Kidney glomerular epithelial cell (primary cell): ENCODE data around the gene PALM3.

Experiments
- DNase-seq: peaks from one replicate; lab custom pipeline; 2025; lab: John Stamatoyannopoulos, UW

PALM3 gene

DNA sequence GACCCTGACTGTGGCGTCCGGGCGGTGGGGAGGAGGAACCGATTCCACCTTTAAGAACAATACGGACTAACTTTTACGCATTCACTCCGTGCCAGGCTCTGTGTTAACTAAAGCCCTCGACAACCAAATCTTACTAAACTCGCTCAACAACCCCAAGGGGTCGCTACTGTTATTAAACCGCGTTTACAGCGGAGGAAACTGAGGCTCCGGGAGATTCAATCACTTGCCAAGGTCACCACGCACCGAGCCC, 27.5 kb upstream of the PALM3 start:
- DNase-seq: no peak

DNA sequence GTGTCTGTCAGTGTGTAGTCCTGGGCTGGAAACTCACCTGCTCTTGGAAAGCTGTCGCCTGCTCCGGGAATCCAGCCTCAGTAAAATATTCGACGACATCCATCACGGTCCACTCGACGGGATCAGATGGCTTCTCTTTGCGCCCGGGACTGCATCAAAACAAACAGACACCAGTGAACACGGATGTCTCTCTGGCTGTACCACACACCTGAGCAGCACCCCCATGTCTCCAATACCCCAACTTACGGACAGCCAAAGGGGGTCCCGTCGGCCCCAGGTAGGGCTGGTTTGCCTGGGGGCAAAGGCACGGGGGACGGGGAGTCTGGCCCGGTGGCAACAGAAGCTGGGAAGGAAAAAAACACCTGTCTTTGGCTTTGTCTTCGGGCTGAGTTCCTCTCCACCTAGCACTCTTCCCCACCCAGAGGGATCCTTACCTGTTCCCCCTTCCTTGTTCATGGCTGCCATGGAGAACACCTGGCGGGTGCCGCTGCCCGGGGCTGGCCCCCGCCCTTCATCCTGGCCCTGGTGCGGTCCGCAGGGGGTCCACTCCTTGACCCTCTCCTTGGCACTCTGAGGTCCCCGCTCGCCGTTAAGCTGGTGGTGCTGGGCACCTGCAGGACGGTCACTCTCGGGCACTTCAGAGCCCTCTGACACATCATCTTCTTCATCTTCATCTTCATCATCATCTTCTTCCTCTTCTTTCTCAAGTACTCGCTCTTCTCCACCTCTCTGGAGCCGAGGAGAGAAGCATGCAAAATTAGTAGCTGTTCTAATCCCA, 26.9 kb upstream of the PALM3 start:
- no peak for DNase-seq

DNA sequence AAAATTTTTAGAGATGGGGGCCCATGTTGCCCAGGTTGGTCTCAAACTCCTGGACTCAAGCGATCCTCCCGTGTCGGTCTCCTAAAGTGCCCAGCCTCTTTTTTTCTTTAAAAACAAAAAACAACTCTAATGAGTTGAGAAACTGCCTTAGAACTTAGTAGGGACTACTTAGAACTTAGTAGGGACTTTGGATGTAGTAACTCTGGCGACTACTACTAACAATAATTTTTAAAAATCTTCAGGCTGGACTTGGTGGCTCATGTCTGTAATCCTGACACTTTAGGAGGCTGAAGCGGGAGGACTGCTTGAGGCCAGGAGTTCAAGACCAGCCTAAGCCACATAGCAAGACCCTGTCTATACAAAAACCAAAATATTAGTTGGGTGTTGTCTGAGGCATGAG, 24.2 kb upstream of the PALM3 start:
- DNase-seq: no peak

DNA sequence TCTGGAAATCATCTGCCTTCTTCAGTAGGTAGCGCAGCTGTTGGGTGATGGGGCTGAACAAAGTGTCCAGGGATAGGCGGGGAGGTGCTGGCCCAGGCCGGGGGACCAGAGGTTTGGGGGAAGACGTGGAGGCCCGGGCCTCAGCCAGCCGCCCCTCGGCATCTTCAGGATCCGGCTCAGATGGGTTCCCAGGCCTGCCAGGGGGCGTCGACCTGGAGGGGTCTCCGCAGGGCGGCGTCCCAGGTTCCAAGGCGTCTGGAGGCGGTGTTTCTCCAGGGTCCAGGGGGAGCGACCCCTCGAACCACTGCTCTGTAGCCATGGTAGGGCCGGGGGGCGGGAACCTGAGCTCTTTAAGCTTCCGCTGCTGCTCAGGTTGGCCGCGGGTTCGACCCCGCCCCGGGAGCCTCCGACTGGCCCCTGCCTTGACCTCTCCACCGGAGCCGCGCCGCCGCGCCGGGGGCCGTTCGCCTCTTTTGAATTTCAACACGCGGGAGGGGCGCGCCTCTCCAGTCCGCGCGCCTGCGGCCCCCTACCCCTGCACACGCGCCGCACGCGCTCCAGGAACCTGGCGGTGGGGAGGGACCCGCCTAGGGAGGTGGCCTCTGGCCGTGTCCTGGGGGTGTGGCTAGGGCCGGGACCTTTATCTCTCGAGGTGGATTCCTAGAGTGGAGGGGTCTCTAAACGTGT, 23.6 kb upstream of the PALM3 start, which contains the start of gene C19orf67:
TSS of gene C19orf67 (minus strand) at position 475 of the 687 bp plus-strand sequence. CDS start at position 319, 156 bp downstream.
- no peak for DNase-seq

DNA sequence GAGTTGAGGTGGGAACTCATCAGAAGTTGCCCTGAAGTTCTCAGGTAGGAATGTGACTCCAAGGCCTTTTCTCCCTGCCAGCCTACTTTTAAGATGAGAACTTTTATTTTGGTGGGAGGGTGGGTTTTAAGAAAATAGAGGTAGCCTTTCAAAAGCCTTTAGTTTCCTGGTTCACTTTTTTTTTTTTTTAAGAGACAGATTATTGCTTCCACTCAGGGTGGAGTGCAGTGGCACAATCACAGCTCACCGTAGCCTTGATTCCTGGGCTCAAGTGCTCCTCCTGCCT, 20.7 kb upstream of the PALM3 start:
- no peak for DNase-seq

DNA sequence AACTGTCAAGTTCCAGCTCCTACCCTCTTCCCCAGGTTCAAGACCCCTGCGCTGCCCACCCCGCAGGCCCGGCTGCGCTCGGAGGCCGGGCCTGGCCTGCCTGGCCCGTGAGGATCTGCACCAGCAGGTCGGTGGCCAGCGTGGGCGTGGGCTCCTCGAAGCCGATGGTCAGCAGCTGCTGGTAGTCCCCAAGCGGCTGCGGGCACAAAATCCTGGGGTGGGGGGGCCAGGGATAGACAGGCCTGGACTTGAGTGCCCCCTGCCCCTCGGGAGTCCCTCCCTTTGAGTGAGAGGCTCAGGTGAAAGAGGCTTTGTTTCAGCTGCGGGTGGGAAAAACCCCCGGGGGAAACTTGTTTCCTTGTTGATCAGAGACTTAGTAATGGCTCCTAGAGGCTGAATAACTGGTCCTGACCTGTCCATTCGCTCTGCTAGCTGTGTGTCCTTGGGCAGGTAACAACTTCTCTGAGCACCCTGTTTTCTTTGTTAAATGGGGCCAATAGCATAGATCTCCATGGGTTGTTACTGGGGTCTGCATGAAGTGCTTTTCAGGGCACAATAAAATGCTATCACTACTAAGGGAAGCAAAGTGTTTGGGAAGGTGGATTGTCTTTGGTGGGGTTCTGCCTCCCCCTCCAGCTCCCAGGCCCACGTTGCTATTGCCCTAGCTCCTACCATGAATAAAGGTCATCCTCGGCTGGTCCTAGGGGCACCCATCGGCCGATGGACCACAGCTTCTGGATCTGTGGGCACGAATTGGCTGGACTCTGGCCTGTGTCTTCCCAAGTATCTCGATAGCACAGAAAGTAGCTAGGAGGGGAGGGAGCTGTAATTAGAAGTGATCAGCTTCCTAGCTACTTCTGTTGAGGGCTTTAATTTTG, 20.2 kb upstream of the PALM3 start:
- no peak for DNase-seq

DNA sequence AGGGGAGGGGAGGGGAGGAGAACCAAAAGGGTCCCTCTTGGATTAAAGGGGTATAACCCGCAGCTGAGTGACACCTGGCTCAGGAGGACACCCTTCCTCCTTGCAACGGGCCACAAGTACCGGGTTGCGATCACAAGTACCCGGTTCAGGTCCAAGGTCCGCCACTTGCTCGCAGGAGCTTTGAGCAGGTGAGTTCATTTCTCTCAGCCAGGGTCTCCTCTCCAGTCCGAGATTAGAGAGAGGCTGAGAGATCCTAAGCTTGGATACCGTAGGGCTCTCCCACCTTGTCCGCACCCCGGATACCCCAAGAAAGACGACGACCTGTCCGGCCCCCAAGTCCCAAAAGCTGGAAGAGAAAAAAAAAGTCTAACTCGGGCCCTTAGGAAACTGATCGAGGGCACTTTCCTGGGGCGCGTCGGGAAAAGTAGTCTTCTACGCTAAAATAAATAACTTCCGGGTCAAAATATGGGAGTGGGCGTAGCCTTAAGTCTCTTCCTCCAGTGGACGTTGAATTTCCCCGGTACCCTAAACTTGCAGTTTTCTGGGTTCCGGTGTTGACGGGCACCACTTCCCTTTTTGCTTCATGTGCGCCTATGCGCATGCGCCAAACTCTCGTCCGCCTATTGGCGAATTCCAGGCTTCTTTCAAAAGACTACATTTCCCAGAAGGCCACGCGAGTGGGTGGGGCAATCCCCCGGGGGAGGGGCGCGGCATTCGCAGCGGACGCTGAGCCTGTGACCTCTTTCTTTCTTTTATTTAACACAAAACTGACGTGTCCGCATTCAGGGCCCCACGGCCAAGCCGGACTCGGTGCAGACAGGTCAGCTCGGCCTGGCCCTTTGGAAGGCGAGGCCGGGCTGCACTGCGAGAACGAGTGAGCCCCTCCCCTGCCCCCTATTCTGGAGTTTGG, 19.3 kb upstream of the PALM3 start:
- peak; percentile 100 for DNase-seq

DNA sequence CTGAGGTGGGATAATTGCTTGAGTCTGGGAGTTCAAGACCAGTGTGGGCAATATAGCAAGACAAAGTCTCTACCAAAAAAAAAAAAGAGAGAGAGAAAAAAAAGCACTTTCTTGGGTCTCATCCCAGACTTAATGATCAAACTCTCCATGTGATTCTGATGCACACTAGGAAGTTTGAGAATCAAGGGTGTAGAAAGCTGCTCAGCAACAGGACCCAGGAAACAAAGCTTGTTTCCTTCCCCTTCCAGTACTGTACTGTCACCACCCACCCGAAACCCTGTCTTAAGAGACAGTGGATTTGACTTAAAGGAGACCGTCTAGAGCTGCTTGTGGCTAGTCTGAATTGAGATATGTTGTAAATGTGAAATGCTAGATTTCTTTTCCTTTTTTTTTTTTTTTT, 16.5 kb upstream of the PALM3 start:
- DNase-seq: no peak

DNA sequence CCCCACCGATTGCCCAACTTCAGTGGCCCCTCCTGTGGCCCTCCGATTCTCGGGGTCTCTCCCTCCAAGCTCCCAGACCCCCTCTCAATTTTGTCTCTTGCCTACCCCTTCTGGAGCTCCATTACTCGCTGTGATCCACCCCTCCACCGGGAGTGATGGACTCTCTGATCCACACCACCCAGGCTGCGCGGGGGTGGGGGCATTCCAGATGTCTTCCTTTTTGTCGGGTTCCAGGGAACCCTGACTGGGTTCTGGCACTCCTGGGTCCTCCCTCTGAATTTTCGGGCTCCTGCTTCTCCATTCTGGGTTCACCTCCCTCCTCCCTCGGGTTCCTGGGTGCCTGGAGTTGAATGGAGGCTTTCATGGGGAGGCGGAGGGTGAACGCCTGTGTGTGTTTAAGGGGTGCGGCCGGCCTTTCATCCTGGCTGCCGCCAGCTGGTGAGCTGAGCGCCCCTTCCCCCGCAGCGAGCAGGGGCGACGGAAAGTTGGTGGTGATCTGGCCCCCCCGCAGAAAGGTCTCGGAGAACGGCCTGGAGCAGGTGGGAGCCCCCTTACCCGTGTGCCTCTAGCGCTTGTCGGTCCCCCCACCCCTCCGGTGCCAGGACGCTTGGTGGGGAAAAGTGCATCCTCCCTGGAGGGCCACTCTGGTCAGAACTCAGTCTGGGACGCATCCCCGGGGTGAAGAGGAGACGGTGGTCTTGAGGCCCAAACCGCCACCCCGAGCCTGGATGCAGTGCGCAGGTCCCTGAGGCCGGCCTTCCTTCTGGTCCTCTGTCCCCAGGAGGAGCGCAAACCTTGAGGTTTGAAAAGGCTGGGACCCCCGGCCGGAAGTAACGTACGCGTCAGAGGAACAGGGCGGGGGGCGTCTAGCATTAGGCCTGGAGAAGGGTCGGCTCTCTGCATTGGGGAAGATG, 12.3 kb upstream of the PALM3 start:
- no peak for DNase-seq

DNA sequence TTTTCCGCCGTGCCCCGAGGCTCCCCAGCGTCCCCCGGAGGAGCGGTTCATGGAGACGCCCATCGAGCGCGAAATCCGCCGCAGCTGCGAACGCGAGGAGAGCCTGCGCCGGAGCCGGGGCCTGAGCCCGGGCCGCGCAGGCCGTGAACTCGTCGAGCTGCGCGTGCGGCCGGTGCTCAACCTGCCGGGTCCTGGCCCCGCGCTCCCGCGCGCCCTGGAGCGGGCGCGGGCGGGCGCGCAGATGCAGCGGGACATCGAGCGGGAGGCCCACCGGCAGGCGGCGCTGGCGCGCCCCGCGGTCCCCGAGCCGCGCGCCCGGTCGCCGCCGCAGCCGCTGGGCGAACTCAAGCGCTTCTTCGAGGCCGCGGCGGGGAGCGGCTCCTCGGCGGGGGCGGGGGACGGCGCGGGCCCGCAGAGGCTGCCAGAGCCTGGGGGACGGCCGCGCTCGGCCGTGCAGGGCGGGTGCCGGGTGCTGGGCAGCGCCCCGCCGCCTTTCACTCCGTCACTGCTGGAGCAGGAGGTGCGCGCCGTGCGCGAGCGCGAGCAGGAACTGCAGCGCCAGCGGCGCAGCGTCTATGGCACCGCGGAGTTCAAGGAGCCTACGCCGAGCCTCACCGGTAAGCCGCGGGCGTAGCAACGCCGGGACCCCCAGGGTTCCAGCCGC, 11.5 kb upstream of the PALM3 start:
- peak; percentile 49 for DNase-seq

DNA sequence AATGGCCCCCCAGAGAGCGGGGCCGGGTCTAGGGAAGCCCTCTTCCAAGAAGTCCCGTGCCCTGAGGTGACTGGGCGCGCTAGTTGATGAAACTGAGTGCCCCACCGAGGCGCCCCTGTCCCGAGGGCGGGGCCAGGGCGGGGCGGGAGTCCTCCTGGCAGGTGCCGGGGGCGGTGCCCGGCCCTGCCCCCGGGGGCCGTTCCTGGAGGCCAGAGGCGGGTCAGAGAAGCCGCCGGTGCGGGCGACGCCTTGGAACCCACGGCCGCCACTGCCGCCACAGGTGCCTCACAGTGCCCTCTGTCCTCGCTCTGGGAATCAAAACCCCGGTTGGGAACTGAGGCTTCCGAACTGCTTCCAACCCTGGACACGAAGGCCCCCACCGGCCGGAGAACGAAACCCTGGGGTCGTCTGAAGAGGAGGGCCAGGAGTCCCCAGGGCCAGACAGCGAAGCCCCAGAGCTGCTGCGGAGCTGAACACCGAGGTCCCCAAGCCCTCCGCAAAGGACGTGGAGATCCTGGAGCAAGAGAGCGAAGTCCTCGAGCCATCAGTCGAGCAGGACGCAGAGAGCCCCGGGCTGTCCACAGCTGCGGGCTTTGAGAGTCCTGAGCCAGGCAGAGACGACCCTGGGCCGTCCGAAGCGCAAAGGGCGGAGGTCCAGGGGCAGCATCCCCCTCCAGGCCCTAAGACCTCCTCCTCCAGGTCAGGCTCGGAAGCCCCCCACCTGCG, 10.8 kb upstream of the PALM3 start, which contains the start of gene MISP3:
TSS of gene MISP3 (plus strand) at position 252 of the 726 bp plus-strand sequence. CDS start 524 bp downstream, outside the sequence.
- DNase-seq: no peak

DNA sequence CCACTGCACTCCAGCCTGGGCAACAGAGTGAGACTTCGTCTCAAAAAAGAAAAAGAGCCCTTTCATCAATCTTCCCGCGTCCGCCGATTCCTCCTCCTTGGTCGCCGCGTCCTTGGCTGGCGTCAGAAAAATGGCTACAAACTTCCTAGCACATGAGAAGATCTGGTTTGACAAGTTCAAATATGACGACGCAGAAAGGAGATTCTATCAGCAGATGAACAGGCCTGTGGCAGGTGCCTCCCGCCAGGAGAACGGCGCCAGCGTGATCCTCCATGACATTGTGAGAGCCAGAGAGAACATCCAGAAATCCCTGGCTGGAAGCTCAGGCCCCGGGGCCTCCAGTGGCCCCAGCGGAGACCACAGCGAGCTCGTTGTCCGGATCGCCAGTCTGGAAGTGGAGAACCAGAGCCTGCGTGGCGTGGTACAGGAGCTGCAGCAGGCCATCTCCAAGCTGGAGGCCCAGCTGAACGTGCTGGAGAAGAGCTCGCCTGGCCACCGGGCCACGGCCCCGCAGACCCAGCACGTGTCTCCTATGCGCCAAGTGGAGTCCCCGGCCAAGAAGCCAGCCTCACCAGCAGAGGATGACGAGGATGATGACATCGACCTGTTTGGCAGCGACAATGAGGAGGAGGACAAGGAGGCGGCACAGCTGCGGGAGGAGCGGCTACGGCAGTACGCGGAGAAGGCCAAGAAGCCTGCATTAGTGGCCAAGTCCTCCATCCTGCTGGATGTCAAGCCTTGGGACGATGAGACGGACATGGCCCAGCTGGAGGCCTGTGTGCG, 8.6 kb upstream of the PALM3 start:
- no peak for DNase-seq

DNA sequence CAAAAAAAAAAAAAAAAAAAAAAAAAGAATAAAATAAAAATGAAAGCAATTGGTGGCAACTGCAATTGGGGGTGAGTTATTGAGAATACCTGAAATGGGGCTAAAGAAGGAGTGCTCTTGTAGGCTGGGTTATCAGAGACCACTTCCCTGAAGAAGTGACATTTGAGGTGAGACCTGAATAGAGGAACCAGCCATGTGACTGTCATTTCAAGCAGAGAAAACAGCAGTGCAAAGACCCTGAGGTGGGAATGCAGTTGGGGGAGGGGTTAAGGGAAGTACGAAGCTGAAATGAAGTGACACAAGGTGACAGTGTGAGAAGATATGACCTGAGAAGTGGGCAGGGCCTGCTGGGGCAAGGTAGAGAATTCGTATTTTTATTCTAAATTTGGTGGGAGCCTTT, 4.3 kb upstream of the PALM3 start:
- DNase-seq: no peak

DNA sequence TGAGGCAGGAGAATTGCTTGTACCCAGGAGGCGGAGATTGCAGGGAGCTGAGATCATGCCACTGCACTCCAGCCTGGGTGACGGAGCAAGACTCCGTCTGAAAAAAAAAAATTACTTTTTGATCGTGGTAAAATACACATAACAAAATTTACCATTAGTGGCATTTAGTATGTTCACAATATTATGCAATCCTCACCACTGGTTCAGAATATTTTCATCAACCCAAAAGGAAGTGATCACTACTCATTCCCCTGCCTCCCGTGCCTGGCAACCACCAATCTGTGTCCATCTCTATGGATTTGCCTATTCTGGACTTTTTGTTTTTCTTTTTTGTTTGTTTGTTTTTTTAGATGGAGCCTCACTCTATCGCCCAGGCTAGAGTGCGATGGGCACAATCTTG, 1.2 kb upstream of the PALM3 start:
- no peak for DNase-seq

DNA sequence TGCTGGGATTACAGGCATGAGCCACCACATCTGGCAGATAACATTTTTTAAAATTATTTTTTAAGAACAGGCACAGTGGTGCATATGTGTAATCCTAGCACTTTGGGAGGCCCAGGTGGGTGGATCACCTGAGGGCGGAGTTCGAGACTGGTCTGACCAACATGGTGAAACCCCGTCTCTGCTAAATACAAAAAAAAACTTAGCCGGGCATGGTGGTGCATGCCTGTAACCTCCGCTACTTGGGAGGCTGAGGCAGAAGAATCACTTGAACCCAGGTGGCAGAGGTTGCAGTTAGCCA, 631 bp upstream of the PALM3 start:
- DNase-seq: no peak

DNA sequence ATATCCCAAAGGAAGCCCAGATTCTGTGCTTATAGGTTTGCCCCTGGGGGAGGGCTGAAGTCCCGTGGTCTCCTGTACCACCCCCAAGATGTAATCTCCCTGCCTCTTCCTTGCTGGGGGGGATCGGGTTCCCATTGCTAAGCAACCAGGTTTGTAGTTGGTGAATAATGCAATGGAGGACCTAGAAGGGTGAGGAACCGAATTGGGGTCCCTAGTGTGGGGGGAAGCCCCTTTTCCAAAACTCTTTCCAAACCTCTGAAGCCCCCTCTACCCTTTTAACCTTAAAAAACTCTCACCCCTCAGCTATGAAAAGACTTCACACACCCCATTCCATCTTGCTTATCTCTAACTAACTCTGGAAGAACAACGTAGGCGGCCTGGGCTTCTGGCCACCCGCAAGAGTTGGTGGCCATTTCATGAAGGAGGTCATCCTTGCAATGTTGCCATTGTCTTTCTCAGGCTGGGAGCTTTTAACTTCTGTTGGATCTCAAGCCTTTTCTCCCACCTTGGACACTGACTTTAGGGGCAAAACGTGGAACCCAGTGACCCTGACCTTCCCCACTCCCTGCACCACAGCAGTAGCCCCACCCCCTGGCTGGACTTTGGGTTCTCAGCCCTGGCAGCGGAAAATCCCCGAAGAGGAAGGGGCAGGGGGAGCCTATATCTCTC, 661 bp downstream of the PALM3 start:
- DNase-seq: no peak

DNA sequence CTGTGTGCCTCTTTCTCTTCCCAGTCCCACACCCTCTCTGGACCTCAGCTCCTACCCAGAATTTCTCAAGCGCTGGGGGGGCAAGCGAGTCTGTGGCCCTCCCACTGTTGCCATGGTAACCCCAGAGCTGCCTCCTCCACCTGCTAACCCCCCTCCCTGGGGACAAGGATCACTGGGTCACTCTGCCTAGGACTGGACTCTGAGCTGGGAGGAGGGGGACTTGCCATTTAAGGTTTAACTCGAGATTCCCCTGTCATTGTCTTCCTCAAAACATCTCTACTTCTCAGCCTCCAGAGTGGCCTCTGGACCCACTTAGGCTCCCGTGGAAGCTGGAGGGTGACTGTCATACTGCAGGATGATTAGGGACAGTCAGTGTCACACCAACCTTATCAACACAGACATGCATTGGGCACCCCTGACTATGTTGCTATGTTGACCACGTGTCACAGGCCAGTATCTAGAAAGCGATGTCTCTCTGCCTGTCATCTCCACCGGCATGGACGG, 2.2 kb downstream of the PALM3 start:
- DNase-seq: no peak

DNA sequence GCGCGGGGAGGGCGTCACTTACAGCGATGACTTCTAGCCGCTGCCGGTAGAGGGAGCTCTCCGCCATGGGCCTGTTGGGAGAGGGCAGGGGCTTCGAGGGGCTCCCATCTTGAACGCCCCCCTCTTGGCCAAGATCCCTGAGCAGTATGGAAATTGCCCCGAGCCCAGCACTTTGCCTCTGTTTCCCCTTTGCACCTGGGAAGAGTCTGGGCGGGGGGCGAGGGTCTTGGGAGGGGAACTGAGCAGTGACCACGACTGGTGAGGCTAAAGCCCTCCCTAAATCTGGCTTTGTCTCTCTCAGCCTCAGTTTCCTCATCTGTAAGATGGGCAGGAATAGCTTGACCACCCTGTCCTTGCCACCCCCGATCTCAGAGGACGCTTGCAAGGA, 2.8 kb downstream of the PALM3 start:
- DNase-seq: no peak
